ENCODE data around the gene DCLRE1A. TPM values are rescaled to one million over a fixed set of nuclear protein-coding genes. Genes with fewer than 3 reads are reported as not detected.
"Not testable (repeated sequence)": the region's sequence is repeated elsewhere in the genome, so short reads cannot be mapped to it uniquely, and the experiment has no call there.

DCLRE1A gene
- polyA plus RNA-seq, 1 donor: 8.3 TPM

DNA sequence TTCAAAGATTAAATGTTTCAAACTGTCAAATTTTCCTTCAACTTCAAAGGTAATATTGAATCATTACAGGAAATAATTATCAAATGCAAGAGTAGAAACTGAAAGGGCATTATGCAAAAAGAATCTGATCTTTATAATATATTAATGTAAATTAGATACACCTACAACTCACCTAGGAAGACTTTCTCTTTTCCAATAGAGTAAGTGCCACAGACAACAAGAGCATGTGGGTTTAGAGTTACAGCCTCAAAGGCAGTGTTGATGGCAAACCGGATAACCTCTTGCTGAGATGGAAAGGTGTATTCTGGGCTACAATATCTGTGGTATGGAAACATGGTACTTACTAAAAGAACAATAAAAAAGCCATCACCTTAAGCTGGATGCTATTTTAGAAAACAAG is 11.7 kb downstream of the DCLRE1A start:
- Histone ChIP-seq H3K27ac (ENCODE audit: low read length) (no peak overlapping the region), H3K27me3 (ENCODE audit: control insufficient read depth, insufficient read depth, low read length) (no peaks in the 10 kb centered on the region), H3K9me3 (ENCODE audit: control insufficient read depth, low read depth, low read length) (no peaks in the 10 kb centered on the region), H3K4me1 (ENCODE audit: control insufficient read depth, insufficient read depth, low read length) (no peaks in the 10 kb centered on the region), H3K4me3 (ENCODE audit: low read length) (no peak overlapping the region), H3K36me3 (ENCODE audit: control insufficient read depth, insufficient read depth, low read length) (peaks cover 16% of the 10 kb centered on the region)
- DNase-seq: no peak
- no CpG with 5 or more reads among the region's 1 CpG for WGBS (ENCODE audit: insufficient coverage, low lambda C conversion rate)

DNA sequence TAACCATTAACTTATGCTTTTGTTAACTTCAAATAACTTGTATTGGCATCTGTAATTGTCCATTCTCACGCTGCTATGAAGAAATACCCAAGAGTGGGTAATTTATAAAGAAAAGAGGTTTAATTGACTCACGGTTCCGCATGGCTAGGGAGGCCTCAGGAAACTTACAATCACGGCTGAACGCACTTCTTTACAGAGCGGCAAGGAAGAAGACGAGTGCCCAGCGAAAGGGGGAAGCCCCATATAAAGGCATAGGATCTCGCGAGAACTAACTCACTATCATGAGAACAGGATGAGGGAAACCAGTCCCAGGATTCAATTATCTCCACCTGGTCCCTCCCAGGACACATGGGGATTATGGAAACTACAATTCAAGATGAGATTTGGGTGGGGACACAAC is 25.3 kb downstream of the DCLRE1A start:
- not testable (repeated sequence) for H3K27me3 ChIP-seq (ENCODE audit: control insufficient read depth, insufficient read depth, low read length); H3K4me1 ChIP-seq (ENCODE audit: control insufficient read depth, insufficient read depth, low read length); DNase-seq; H3K36me3 ChIP-seq (ENCODE audit: control insufficient read depth, insufficient read depth, low read length); H3K4me3 ChIP-seq (ENCODE audit: low read length); H3K27ac ChIP-seq (ENCODE audit: low read length); H3K9me3 ChIP-seq (ENCODE audit: control insufficient read depth, low read depth, low read length)
- no CpG with 5 or more reads among the region's 10 CpGs for WGBS (ENCODE audit: insufficient coverage, low lambda C conversion rate)

GRCh38 chr10:113825791-113826190 is 28.1 kb downstream of the DCLRE1A start:
- Histone ChIP-seq H3K9me3 (ENCODE audit: control insufficient read depth, low read depth, low read length) (no peaks in the 10 kb centered on the region), H3K4me1 (ENCODE audit: control insufficient read depth, insufficient read depth, low read length) (no peaks in the 10 kb centered on the region), H3K27me3 (ENCODE audit: control insufficient read depth, insufficient read depth, low read length) (no peaks in the 10 kb centered on the region), H3K36me3 (ENCODE audit: control insufficient read depth, insufficient read depth, low read length) (no peaks in the 10 kb centered on the region), H3K4me3 (ENCODE audit: low read length) (no peak overlapping the region), H3K27ac (ENCODE audit: low read length) (no peak overlapping the region)
- WGBS (ENCODE audit: insufficient coverage, low lambda C conversion rate): 43% methylated on average over 1 of the region's 2 CpGs
- no peak for DNase-seq

DNA sequence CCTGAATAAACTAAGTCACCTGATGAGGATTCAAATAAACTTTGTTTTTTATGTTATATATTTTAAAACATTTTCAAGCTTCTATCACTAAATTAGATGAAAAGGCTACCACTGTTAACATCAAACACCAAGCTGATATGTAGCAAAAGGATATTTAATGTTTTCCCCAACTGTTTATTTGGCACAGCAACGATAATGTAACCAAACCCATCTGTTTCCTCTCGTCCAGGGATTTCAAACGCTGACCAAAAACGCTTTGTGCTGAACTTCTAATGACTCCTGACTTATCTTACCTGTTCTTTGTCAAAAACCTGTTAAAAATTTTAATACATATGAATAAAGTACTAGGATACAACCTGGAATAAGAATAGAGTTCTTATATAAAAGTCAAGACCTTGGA is 30.5 kb downstream of the DCLRE1A start:
- H3K4me1 ChIP-seq (ENCODE audit: control insufficient read depth, insufficient read depth, low read length): no peaks in the 10 kb centered on the region
- DNase-seq: no peak
- H3K27me3 ChIP-seq (ENCODE audit: control insufficient read depth, insufficient read depth, low read length): no peaks in the 10 kb centered on the region

GRCh38 chr10:113822174-113822573 is 31.7 kb downstream of the DCLRE1A start:
- no peak overlapping the region for H3K27ac ChIP-seq (ENCODE audit: low read length)
- no peaks in the 10 kb centered on the region for H3K27me3 ChIP-seq (ENCODE audit: control insufficient read depth, insufficient read depth, low read length)
- no CpG with 5 or more reads among the region's 7 CpGs for WGBS (ENCODE audit: insufficient coverage, low lambda C conversion rate)
- H3K4me3 ChIP-seq (ENCODE audit: low read length): no peak overlapping the region
- no peak for DNase-seq
- H3K4me1 ChIP-seq (ENCODE audit: control insufficient read depth, insufficient read depth, low read length): no peaks in the 10 kb centered on the region
- no peaks in the 10 kb centered on the region for H3K9me3 ChIP-seq (ENCODE audit: control insufficient read depth, low read depth, low read length)
- H3K36me3 ChIP-seq (ENCODE audit: control insufficient read depth, insufficient read depth, low read length): no peaks in the 10 kb centered on the region

More for the DNA sequence above, 30.5 kb downstream of the DCLRE1A start:
- WGBS (ENCODE audit: insufficient coverage, low lambda C conversion rate): 84% methylated on average over 3 of the region's 4 CpGs
- H3K9me3 ChIP-seq (ENCODE audit: control insufficient read depth, low read depth, low read length): no peaks in the 10 kb centered on the region
- no peaks in the 10 kb centered on the region for H3K36me3 ChIP-seq (ENCODE audit: control insufficient read depth, insufficient read depth, low read length)
- no peak overlapping the region for H3K4me3 ChIP-seq (ENCODE audit: low read length)
- H3K27ac ChIP-seq (ENCODE audit: low read length): no peak overlapping the region

- H3K27ac ChIP-seq (ENCODE audit: low read length); H3K4me3 ChIP-seq (ENCODE audit: low read length); H3K9me3 ChIP-seq (ENCODE audit: control insufficient read depth, low read depth, low read length); H3K4me1 ChIP-seq (ENCODE audit: control insufficient read depth, insufficient read depth, low read length); H3K36me3 ChIP-seq (ENCODE audit: control insufficient read depth, insufficient read depth, low read length); DNase-seq; H3K27me3 ChIP-seq (ENCODE audit: control insufficient read depth, insufficient read depth, low read length): not testable (repeated sequence)
- WGBS (ENCODE audit: insufficient coverage, low lambda C conversion rate): 50% methylated on average over 1 of the region's 3 CpGs
Measured at GRCh38 chr10:113821306-113821705, 32.6 kb downstream of the DCLRE1A start.

- no peaks in the 10 kb centered on the region for H3K9me3 ChIP-seq (ENCODE audit: control insufficient read depth, low read depth, low read length)
- no peaks in the 10 kb centered on the region for H3K27me3 ChIP-seq (ENCODE audit: control insufficient read depth, insufficient read depth, low read length)
- DNase-seq: no peak
- H3K27ac ChIP-seq (ENCODE audit: low read length): no peak overlapping the region
- no peak overlapping the region for H3K4me3 ChIP-seq (ENCODE audit: low read length)
- no peaks in the 10 kb centered on the region for H3K36me3 ChIP-seq (ENCODE audit: control insufficient read depth, insufficient read depth, low read length)
- H3K4me1 ChIP-seq (ENCODE audit: control insufficient read depth, insufficient read depth, low read length): no peaks in the 10 kb centered on the region
- 81% methylated on average over 3 of the region's 8 CpGs for WGBS (ENCODE audit: insufficient coverage, low lambda C conversion rate)
Measured at GRCh38 chr10:113820507-113820906, 33.4 kb downstream of the DCLRE1A start.

DNA sequence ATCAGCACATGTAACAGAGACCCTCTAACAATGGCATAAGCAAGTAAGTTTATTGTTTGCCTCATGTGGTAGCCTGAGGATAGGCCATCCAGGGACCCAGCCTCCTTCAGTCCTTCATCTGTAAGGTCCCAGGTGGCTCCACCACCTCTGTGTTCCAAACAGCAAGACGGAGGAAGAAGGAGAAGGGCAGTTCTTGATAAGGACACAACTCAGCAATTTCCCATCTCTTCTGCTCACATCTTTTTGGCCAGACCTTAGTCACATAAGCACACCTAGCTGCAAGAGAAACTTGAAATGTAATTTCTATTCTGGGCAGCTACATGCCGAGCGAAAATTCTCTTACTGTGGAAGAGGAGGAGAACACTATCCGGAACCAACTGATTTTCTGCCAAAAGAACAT is 33.9 kb downstream of the DCLRE1A start:
- Histone ChIP-seq H3K4me1 (ENCODE audit: control insufficient read depth, insufficient read depth, low read length) (no peaks in the 10 kb centered on the region), H3K4me3 (ENCODE audit: low read length) (no peak overlapping the region), H3K9me3 (ENCODE audit: control insufficient read depth, low read depth, low read length) (no peaks in the 10 kb centered on the region), H3K27me3 (ENCODE audit: control insufficient read depth, insufficient read depth, low read length) (no peaks in the 10 kb centered on the region), H3K36me3 (ENCODE audit: control insufficient read depth, insufficient read depth, low read length) (no peaks in the 10 kb centered on the region), H3K27ac (ENCODE audit: low read length) (no peak overlapping the region)
- 100% methylated on average over 1 of the region's 4 CpGs for WGBS (ENCODE audit: insufficient coverage, low lambda C conversion rate)
- no peak for DNase-seq

- not testable (repeated sequence) for DNase-seq; H3K27ac ChIP-seq (ENCODE audit: low read length); H3K36me3 ChIP-seq (ENCODE audit: control insufficient read depth, insufficient read depth, low read length); H3K4me3 ChIP-seq (ENCODE audit: low read length); H3K9me3 ChIP-seq (ENCODE audit: control insufficient read depth, low read depth, low read length); H3K27me3 ChIP-seq (ENCODE audit: control insufficient read depth, insufficient read depth, low read length); H3K4me1 ChIP-seq (ENCODE audit: control insufficient read depth, insufficient read depth, low read length)
- WGBS (ENCODE audit: insufficient coverage, low lambda C conversion rate): no CpG with 5 or more reads among the region's 1 CpG
Measured at GRCh38 chr10:113814700-113815099, 39.2 kb downstream of the DCLRE1A start.

- H3K27ac ChIP-seq (ENCODE audit: low read length): no peak overlapping the region
- no peaks in the 10 kb centered on the region for H3K27me3 ChIP-seq (ENCODE audit: control insufficient read depth, insufficient read depth, low read length)
- H3K36me3 ChIP-seq (ENCODE audit: control insufficient read depth, insufficient read depth, low read length): no peaks in the 10 kb centered on the region
- H3K4me1 ChIP-seq (ENCODE audit: control insufficient read depth, insufficient read depth, low read length): no peaks in the 10 kb centered on the region
- H3K4me3 ChIP-seq (ENCODE audit: low read length): no peak overlapping the region
- no peak for DNase-seq
- WGBS (ENCODE audit: insufficient coverage, low lambda C conversion rate): 94% methylated on average over 1 of the region's 3 CpGs
- H3K9me3 ChIP-seq (ENCODE audit: control insufficient read depth, low read depth, low read length): no peaks in the 10 kb centered on the region
Measured at GRCh38 chr10:113808168-113808567, 45.7 kb downstream of the DCLRE1A start.

DNA sequence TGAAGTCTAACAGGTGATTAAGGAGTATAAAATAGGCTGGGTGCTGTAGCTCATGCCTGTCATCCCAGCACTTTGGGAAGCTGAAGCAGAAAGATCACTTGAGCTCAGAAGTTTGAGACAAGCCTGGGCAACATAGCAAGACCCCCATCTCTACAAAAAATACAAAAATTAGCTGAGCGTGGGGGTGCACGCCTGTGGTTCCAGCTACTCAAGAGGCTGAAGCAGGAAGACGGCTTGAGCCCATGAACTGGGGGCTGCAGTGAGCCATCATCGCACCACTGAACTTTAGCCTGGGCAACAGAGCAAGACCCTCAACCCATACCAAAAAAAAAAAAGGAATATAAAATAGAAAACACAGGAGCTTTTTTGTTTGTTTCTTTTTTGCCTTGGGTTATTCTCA is 47.4 kb downstream of the DCLRE1A start:
- no peak overlapping the region for H3K27ac ChIP-seq (ENCODE audit: low read length)
- no peak for DNase-seq
- no peaks in the 10 kb centered on the region for H3K27me3 ChIP-seq (ENCODE audit: control insufficient read depth, insufficient read depth, low read length)
- H3K36me3 ChIP-seq (ENCODE audit: control insufficient read depth, insufficient read depth, low read length): no peaks in the 10 kb centered on the region
- H3K4me3 ChIP-seq (ENCODE audit: low read length): no peak overlapping the region
- 80% methylated on average over 1 of the region's 4 CpGs for WGBS (ENCODE audit: insufficient coverage, low lambda C conversion rate)
- H3K9me3 ChIP-seq (ENCODE audit: control insufficient read depth, low read depth, low read length): no peaks in the 10 kb centered on the region
- H3K4me1 ChIP-seq (ENCODE audit: control insufficient read depth, insufficient read depth, low read length): no peaks in the 10 kb centered on the region

Data from large intestine (tissue), 3 donors.